Astrocyte of the cerebellum (primary cell): Measurements from ENCODE around the gene RBM8A.

ENCODE experiments used
- DNase-seq: peaks from one replicate; pipeline ENCODE4 v3.0.0-alpha.2; 2011; ENCODE audit warnings: low read depth
- H3K4me3 ChIP-seq: 2 replicates; pipeline ENCODE4 v1.5.1; 2011; ENCODE audit warnings: mild to moderate bottlenecking, low read depth, low read length, moderate library complexity
- in situ Hi-C: cut with HindIII; loops from 2 replicates; pipeline ENCODE4 v1.10.0; 2017; ENCODE audit warnings: low sequenced_read_pairs
- TF ChIP-seq, protein P1 (sequence below): IDR thresholded peaks from 2 replicates; pipeline ENCODE4 v1.5.1; 2012; ENCODE audit warnings: low read length, low read depth, moderate library complexity, mild to moderate bottlenecking; ENCODE audit errors: missing control alignments

RBM8A gene

DNA sequence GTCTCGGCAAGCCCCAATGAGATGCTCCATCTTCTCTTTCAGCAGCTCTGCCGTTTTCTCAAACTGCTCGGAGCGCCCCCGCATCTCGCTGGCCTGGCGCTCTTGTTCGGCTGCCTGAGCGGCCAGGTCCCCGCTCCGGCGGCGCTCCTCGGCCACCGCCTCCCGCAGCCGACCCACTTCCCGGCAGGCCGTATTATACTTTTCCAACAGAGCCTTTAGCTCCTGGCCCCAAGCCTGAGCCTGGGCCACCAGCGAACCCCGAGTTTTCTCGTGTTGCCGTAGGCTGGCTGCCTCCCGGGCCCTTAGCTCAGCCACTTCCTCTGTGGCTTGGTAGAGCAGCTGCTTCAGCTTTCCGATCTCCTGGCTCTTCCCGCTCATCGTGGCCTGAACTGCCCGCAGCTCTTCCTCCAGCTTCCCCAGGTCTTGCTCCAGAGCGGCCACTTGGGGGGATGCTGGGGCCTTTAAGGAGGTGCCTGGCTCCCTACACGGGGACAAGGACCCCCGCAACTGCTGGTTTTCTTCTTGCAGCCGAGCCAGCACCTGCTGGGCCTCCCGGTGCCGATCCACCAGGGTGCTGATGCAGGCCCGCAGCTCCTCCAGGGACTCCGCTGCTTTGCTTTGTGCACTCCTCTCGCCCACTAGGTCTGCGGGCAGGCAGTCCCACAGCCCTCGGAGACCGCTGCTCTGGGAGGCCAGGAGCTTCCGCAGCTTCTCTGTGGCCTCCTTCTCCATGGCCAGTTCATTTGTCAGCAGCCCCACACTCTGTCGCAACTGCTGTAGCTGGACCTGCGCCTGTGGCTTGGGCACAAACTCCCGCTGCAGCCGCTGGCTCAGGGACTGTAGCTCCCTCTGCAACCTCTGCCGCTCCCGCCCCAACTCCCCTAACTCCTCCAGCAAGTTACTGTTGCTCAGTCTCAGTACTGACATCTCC is 55.0 kb downstream of the RBM8A start:
- peak overlapping the region; percentile 37 for H3K4me3 ChIP-seq
- no peak for DNase-seq
- TF ChIP-seq, protein P1, sequence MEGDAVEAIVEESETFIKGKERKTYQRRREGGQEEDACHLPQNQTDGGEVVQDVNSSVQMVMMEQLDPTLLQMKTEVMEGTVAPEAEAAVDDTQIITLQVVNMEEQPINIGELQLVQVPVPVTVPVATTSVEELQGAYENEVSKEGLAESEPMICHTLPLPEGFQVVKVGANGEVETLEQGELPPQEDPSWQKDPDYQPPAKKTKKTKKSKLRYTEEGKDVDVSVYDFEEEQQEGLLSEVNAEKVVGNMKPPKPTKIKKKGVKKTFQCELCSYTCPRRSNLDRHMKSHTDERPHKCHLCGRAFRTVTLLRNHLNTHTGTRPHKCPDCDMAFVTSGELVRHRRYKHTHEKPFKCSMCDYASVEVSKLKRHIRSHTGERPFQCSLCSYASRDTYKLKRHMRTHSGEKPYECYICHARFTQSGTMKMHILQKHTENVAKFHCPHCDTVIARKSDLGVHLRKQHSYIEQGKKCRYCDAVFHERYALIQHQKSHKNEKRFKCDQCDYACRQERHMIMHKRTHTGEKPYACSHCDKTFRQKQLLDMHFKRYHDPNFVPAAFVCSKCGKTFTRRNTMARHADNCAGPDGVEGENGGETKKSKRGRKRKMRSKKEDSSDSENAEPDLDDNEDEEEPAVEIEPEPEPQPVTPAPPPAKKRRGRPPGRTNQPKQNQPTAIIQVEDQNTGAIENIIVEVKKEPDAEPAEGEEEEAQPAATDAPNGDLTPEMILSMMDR: no peak
- in situ Hi-C loops: no loop called here
